Right forelimb (tissue), 1 donor: ENCODE results near the gene TMEM129.
"Not testable (repeated sequence)": the region's sequence is repeated elsewhere in the genome, so short reads cannot be mapped to it uniquely, and the experiment has no call there.

Experiments
- DNase-seq: peaks from one replicate; pipeline ENCODE4 v3.0.0-alpha.2; 2018

Gene TMEM129

DNA sequence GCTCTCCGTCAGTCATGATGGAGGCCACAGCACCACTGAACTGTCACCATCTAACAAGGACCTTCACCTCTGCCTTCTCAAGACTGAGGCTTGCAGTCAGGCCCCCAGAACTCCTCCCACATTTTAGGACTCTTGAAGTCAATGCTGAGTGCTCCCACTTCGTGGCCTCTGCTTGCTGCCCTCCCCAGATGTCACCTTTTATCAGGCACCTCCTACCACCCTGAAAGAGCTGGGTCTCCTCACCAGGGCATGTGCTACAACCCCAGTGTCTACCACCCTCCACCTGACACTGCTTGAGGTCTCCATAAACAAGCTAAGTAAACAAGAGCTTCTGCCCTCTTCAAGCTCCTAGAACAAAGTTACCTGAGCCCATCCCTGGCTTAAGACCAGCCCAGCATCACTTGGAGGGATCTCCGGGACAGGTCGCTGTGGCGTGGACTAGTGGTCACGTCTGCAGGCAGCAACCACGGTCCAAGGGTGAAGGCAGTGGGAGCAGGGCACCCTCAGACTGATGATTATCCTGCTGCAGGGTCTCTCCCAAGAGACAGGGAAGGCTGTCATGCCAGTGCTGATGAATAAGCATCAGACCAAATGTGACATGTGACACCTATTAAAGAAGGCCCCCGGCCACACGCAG is 29.3 kb downstream of the TMEM129 start:
- no peak for DNase-seq

DNA sequence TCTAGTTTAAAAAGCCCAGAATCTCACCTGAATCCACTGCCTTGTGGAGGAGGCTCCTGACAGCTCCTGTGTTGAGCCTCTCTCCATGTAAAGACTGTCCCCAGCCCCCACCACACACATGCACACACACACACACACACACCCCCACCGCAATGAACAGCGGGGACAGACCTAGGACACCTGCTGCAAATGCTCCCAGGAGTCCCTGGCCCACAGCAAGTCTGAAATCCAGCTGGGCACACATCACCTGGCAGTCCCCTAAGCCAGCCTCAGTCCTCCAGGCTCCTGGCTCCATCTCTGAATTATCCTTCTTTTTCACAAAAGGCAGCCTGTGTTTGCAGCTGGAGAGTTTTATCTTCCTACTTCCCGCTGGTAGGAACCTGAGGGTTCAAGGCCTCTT is 30.4 kb downstream of the TMEM129 start:
- no peak for DNase-seq

DNA sequence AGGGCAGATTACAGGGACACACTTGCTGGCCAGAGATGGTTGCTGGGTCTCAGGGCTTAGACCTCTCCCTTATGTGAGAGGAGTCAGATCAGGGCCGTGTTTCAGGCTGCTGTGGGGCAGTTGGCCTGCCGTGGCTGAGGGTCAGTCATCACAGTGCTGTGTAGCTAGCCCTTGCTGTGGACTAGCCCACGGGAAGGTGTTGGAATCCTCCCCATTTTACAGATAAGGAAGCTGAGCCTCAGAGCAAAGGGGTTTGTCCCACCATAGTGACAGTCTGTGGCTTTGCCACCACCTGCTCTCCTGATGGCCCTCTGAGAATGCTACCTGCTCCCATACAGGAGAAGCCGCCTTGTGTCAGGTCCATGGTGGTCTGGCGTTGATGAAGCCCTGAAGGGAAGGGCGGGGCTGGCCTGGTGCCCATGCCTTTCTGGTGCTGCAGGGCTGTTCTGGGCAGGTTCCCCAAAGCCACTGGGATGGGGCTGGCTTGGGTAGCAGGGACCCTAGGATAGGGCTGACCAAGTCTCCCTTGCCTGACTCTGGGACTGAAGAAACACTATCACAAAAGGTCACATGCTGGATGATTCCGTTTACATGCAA is 34.6 kb downstream of the TMEM129 start:
- no peak for DNase-seq

DNA sequence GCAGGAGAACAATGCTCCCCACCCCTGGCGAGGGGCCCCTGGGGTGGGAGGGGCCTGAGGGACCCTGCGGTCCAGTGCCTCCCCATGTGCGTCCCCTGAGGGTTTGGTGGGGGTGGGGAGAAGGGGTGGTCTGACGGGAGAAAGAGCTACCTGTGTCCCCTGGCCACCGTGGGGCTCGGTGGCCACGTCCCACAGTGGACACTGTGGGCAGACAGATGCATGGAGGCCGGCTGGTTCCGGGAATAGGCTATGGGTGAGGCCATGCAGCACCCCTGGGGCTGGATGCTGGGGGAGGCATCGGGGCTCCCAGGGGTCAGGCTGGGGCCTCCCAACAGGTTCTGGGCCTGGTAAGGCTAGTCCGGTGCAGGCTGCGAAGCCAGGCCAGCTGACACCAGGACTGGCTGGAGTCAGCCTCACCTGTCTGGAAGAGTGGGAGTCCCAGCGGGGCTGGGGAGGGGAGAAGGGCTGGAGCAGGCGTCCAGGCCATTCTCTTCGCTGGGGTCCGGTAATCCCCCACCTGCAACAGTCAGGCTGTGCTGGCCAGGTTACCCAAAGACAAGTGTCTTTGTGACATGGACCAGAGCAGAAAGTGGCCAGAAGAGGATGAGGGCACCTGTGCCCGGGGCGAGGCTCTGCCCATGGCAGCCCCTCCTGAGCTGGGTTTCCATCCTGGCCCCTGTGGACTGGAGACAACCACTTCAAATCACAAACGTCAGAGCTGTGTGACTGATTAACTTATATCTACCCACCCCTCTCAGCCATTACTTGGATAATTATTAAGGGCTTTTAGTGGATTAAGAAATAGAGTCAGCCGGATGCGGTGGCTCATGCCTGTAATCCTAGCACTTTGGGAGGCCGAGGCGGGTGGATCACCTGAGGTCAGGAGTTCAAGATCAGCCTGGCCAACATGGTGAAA is 35.6 kb downstream of the TMEM129 start:
- DNase-seq: no peak

DNA sequence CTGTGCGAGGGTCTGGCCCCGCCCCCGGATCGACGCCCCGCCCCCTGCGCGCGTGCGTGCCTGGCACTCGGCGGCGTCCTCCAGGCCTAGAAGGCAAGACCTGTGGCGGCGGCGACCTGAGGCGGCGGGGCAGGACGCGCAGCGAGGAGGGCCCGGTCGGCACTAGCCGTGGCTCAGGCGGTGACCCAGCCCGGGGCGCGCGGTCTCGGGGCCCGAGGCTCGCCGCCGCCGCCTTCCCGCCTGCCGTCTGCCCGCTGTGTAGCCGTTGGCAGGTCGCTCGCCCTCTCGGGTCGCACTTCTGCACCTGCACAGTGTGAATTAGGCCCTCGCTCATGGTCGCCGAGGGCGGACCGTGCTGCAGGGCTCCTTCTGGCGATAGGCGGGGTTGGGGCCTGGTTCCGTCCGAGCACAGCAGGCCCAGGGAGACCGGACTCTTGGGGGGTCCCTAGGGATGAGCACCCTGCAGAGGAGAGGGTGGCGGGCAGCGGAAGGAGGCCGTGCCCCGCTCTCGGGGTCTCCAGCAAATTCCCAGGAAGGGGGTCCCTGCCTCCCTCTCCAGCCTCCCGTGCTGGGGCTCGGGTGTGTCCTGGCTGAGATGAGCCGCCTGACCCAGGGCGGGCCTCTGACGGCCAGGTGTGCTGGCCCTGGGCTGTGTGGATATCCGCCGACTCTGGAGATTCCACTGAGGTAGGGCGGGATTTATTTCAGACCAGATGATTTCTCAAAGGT is 36.5 kb downstream of the TMEM129 start:
- DNase-seq: peak; percentile 94

- peak; percentile 62 for DNase-seq
These were observed 37.2 kb downstream of the TMEM129 start, which contains the start of gene FAM53A for GRCh38 chr4:1683736-1684505. Gene FAM53A, minus strand, starts transcription at chr4:1684313. Its CDS starts 15,572 bp downstream, at chr4:1668741.

DNA sequence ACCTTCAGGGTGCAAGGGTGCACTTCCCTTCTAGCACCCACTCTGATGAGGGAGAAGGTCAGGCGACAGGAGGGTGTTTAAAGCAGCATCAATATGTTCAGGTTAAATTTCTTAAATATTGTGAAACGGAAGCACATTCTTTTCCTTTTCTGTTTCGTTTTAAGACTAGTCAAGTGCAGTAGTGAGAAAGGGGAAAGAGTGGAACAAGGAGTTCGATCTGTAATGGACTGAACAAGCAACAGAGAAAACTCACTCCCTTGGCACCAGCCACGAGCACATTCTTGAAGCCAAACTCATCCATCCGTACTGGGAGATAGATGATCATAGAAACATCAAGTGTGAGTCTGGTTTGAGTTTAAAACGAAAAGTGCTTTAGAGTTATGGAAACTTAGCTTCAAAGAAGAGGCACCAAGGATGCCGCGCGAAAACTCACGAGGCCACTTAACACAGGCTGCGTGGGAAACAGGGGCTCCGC is 37.8 kb downstream of the TMEM129 start:
- no peak for DNase-seq

DNA sequence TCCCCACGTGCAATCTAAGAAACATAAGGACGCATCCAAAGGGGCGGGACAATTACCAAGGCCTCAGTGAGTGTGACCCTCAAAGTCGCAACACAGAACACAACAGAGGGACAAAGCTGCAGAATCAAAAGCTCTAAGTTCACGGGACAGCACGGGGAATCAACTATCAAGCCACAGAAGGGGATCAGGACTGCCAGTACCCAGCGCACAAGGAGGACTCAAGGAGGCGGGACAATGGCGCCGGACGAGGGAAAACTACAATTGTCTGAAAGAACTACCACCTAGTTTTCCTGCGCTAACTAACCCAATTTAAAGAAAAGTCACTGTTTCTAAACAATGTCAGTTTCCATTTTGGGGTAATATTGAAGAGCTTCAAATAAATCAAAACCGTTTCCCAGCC is 38.3 kb downstream of the TMEM129 start:
- no peak for DNase-seq

DNA sequence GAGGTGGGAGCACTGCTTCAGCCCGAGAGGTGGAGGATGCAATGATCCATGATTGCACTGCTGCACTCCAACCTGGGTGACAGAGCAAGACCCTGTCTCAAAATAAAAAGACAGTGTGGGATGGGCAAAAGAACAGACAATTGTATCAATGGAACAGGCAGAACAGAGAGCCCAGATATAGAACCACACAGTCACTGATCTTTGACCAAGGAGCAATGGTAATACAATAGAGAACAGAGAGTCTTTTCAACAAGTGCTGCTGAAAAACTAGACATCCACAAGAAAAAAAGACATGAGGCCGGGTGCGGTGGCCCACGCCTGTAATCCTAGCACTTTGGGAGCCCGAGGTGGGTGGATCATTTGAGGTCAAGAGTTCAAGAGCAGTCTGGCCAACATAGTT is 42.9 kb downstream of the TMEM129 start:
- no peak for DNase-seq

GRCh38 chr4:1676605-1677525 is 44.3 kb downstream of the TMEM129 start:
- no peak for DNase-seq

GRCh38 chr4:1675802-1676137 is 45.4 kb downstream of the TMEM129 start:
- DNase-seq: no peak

DNA sequence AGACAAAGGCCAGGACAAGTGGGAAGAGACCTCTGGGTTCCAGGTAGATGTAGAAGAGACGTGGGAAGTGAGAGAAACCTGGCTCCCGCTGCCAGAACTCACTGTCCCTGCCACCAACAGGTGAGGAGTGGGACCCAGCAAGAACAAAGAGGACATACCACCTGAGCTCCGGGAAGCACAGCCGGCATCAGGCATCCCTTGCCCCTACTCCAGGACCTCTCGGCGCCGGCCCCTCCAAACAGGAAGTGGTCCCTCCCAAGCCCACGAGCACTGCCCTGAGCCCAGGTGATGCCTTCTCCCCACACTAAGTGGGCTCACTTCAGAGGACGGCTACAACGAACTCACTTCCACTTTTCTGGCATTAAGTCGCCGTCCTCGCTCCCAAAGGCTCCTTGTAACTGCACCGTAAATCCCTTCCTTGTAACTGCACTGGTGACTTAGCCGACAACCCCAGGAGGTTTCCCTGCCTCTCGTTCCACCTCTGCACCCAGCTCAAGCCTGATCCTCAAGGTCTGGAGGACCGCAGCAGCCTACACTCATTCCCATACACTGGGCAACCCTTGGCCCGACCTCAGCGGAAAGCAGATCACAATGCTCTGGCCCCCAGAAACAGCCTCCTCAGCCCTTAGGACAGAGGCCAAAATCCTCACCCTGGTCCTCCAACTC is 45.9 kb downstream of the TMEM129 start:
- DNase-seq: no peak

DNA sequence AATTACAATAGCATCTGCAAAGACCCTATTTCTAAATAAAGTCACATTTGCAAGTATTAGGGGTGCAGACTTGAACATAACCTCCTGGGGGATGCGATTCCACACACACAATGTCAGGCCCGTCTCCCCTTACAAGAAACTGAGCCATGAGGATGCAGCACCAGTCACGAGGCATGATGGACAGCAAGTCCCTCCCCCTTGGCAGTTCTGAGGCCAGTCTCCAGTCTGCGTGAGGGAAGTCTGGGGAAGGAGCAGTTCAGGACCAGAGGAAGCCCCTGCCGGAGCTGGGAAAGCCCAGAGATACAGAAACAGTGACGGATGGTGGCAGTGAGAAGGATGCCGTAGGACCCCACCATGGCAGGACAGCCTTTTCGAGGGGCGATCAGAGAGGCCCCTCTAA is 46.4 kb downstream of the TMEM129 start:
- DNase-seq: no peak

DNA sequence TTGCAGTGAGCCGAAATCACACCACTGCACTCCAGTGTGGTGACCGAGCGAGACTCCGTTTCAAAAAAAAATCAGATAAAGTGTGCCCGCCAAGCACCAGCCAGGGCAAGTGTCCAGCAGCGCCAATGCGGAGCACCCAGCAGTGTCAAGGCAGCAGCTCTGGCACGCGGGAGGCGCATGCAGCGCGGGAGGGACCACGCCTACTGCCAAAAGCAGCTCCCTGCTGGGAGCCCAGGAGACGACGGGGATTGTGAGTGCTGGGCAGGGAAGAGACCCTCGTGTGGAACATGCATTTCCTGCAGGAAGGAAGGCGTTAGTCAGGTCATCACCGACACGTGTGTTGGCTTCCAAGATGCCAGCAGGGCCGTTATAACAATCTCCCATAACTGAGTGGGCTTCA is 47.5 kb downstream of the TMEM129 start:
- no peak for DNase-seq

DNA sequence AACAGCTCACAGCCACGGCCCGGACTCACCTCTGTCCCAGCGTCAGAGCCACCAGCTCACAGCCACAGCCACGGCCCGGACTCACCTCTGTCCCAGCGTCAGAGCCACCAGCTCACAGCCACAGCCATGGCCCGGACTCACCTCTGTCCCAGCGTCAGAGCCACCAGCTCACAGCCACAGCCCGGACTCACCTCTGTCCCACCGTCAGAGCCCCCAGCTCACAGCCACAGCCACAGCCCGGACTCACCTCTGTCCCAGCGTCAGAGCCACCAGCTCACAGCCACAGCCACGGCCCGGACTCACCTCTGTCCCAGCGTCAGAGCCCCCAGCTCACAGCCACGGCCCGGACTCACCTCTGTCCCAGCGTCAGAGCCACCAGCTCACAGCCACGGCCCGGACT is 50.1 kb downstream of the TMEM129 start:
- DNase-seq: not testable (repeated sequence)

DNA sequence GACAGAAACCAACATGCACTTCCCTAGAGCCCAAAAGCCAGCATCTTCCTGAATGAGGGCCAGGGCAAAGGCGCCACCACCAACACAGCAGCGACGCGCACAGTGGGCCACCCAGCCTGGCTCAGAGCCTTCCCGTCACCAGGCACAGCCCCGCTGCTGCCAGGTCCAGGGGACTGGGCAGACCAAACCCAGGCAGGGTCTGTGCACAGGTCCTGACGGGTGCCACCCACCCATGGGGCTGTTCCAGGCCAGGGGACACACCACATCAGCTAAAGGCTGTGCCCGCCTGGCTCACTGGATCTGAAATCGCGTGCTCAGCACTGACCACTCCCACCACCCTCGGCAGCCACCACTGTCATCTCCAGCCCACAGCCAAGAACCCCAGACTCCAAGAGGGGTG is 50.8 kb downstream of the TMEM129 start:
- no peak for DNase-seq

DNA sequence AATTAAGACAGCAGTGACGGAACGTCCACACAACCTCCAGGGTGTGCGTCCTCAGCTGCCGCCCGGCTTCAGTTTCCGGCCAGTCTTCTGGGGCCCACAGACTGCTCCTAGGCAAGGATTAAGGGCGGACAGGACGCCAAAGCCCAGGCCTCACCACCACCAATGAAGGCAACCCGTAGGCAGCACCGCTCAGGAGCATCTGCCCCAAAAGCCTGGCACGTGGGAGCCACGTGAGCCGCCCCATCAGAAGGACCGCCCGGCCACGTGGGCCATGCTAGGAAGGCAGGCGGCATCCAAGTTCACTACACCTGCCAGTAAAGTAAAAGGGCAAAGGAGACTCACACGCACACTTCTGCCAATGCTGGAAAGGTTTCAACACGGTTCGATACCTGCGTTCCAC is 51.3 kb downstream of the TMEM129 start:
- no peak for DNase-seq

- DNase-seq: no peak
These were observed 51.9 kb downstream of the TMEM129 start for GRCh38 chr4:1669270-1669669.

GRCh38 chr4:1668488-1668840 is 52.7 kb downstream of the TMEM129 start:
- no peak for DNase-seq

- no peak for DNase-seq
These were observed 53.9 kb downstream of the TMEM129 start for GRCh38 chr4:1667273-1667672.

GRCh38 chr4:1666391-1666790 is 54.7 kb downstream of the TMEM129 start:
- no peak for DNase-seq
